Colonic mucosa (tissue), 4 donors: ENCODE measurements around the gene KRT20. TPM values are rescaled to one million over a fixed set of nuclear protein-coding genes. Genes with fewer than 3 reads are reported as not detected.
A peak's percentile ranks its signal among the peaks of the same experiment; 100 is the strongest.

Experiments
- DNase-seq: peaks from one replicate; pipeline ENCODE4 v3.0.0-alpha.2; 2020
- H3K27ac ChIP-seq: fragments of 200-600 bp; one replicate; pipeline ENCODE4 v1.8.0; 2021
- H3K27me3 ChIP-seq: fragments of 200-600 bp; one replicate; pipeline ENCODE4 v1.8.0; 2021
- H3K36me3 ChIP-seq: fragments of 200-600 bp; one replicate; pipeline ENCODE4 v1.8.0; 2021
- H3K4me1 ChIP-seq: fragments of 200-600 bp; one replicate; pipeline ENCODE4 v1.8.0; 2021; ENCODE audit warnings: mild to moderate bottlenecking
- H3K4me3 ChIP-seq: fragments of 200-600 bp; one replicate; pipeline ENCODE4 v1.8.0; 2021
- H3K9ac ChIP-seq, 2 donors: one replicate each; pipeline ENCODE4 v1.7.0; 2013; ENCODE audit warnings: control low read depth in 2 of 2, low read depth in 2 of 2, low read length in 2 of 2
- H3K9me3 ChIP-seq: fragments of 200-600 bp; one replicate; pipeline ENCODE4 v1.8.0; 2021
- CTCF ChIP-seq: fragments of 200-600 bp; IDR thresholded peaks from one replicate; pipeline ENCODE4 v1.8.0; 2022; ENCODE audit warnings: antibody characterized with exemption, mild to moderate bottlenecking
- intact Hi-C: fragments of 100-400 bp; cut with DNase I; formaldehyde crosslinking; loops from one replicate; pipeline ENCODE4 v1.14.1; 2022
- total RNA-seq, 2 donors: library from RNA; stranded (reverse); fragmentation: NEBNext Ultra II Directional in 1 of 2; extraction: Animal tissue kit (Norgen Biotek cat#: 25700) in 1 of 2; gene quantifications; one replicate each; pipeline ENCODE4 v1.2.1, GENCODE V29; 2021
- donor health status: healthy.
- donor health status: DM: no; HTN: no; CAD: no.
- donor health status: DM: no; HTN: no; CAD: no.

KRT20 gene
- 1,000 to 10,000 TPM; 1,610 to 1,735 TPM for total RNA-seq

- Histone ChIP-seq H3K36me3 (peaks cover 2% of the 10 kb centered on the region), H3K9me3 (no peaks in the 10 kb centered on the region), H3K27me3 (no peaks in the 10 kb centered on the region), H3K4me3 (peak within 1 kb of the TSS; percentile 34), H3K9ac (peak within 1 kb of the TSS; percentile 60 to 74), H3K27ac (peak within 1 kb of the TSS; percentile 70), H3K4me1 (no peaks in the 10 kb centered on the region)
- peak; percentile 64 for DNase-seq
- intact Hi-C loops, result no loop called here
- TF ChIP-seq CTCF, result peak; percentile 31
These were observed at the start of gene KRT20 for GRCh38 chr17:40884708-40885512. KRT20 (minus strand) TSS chr17:40885242; CDS start chr17:40885185, 57 bp downstream.

GRCh38 chr17:40932608-40933007 lies 47.6 kb upstream of the KRT20 start:
- Histone ChIP-seq H3K36me3 (no peaks in the 10 kb centered on the region), H3K27ac (no peak overlapping the region), H3K27me3 (no peaks in the 10 kb centered on the region), H3K4me3 (no peak overlapping the region), H3K9me3 (no peaks in the 10 kb centered on the region), H3K4me1 (no peaks in the 10 kb centered on the region), H3K9ac (no peak overlapping the region)
- no peak for DNase-seq
- intact Hi-C loops, result no loop called here
- no peak for TF ChIP-seq CTCF

- Histone ChIP-seq H3K9me3 (no peaks in the 10 kb centered on the region), H3K4me3 (no peak overlapping the region), H3K27ac (no peak overlapping the region), H3K36me3 (no peaks in the 10 kb centered on the region), H3K9ac (no peak overlapping the region), H3K27me3 (no peaks in the 10 kb centered on the region), H3K4me1 (no peaks in the 10 kb centered on the region)
- no peak for TF ChIP-seq CTCF
- intact Hi-C loops, result no loop called here
- no peak for DNase-seq
These were observed 46.3 kb upstream of the KRT20 start for GRCh38 chr17:40931311-40931710.

- no peak overlapping the region for H3K9ac ChIP-seq
- intact Hi-C loops, result no loop called here
- no peak for TF ChIP-seq CTCF
These were observed 41.3 kb upstream of the KRT20 start for GRCh38 chr17:40926341-40926740.

GRCh38 chr17:40922239-40922638 lies 37.2 kb upstream of the KRT20 start:
- H3K9ac ChIP-seq, result no peak overlapping the region
- H3K4me1 ChIP-seq, result no peaks in the 10 kb centered on the region
- no peak for TF ChIP-seq CTCF
- DNase-seq, result no peak
- intact Hi-C loops, result no loop called here
- H3K9me3 ChIP-seq, result no peaks in the 10 kb centered on the region
- no peak overlapping the region for H3K27ac ChIP-seq
- H3K36me3 ChIP-seq, result no peaks in the 10 kb centered on the region
- no peak overlapping the region for H3K4me3 ChIP-seq
- no peaks in the 10 kb centered on the region for H3K27me3 ChIP-seq

More at GRCh38 chr17:40926341-40926740, 41.3 kb upstream of the KRT20 start:
- no peaks in the 10 kb centered on the region for H3K9me3 ChIP-seq
- no peaks in the 10 kb centered on the region for H3K36me3 ChIP-seq
- no peak overlapping the region for H3K27ac ChIP-seq
- no peak overlapping the region for H3K4me3 ChIP-seq
- H3K4me1 ChIP-seq, result no peaks in the 10 kb centered on the region
- no peak for DNase-seq
- H3K27me3 ChIP-seq, result no peaks in the 10 kb centered on the region
